CD4-positive, alpha-beta T cell treated with Interleukin-1 beta for 1 hour (primary cell): ENCODE data around the gene SHISA2.
"Not testable (repeated sequence)": the region's sequence is repeated elsewhere in the genome, so short reads cannot be mapped to it uniquely, and the experiment has no call there.

ENCODE experiments used
- DNase-seq, 2 donors: peaks; one replicate each; pipeline ENCODE4 v3.0.0-alpha.2; 2020 to 2022

SHISA2 gene

GRCh38 chr13:26051657-26052311, at the start of gene SHISA2:
Gene SHISA2 (minus strand): TSS chr13:26052016. CDS start chr13:26050975, 1,041 bp downstream.
- DNase-seq = peak; percentile 14 to 25

- DNase-seq = no peak
These were observed 44.2 kb upstream of the SHISA2 start for GRCh38 chr13:26095846-26096610.

- no peak for DNase-seq
These were observed 43.5 kb upstream of the SHISA2 start for GRCh38 chr13:26095338-26095737.

- not testable (repeated sequence) for DNase-seq
These were observed 25.0 kb upstream of the SHISA2 start for GRCh38 chr13:26076821-26077220.

- no peak for DNase-seq
These were observed 23.7 kb upstream of the SHISA2 start for GRCh38 chr13:26075498-26075897.

- DNase-seq = no peak
These were observed 22.9 kb upstream of the SHISA2 start for GRCh38 chr13:26074706-26075105.

GRCh38 chr13:26072335-26072734, 20.5 kb upstream of the SHISA2 start:
- not testable (repeated sequence) for DNase-seq

GRCh38 chr13:26071691-26072090, 19.9 kb upstream of the SHISA2 start:
- no peak for DNase-seq

- DNase-seq = not testable (repeated sequence)
These were observed 17.8 kb upstream of the SHISA2 start for GRCh38 chr13:26069642-26070041.

GRCh38 chr13:26068372-26068771, 16.6 kb upstream of the SHISA2 start:
- not testable (repeated sequence) for DNase-seq

- no peak for DNase-seq
These were observed 15.8 kb upstream of the SHISA2 start for GRCh38 chr13:26067601-26068000.

- not testable (repeated sequence) for DNase-seq
These were observed 14.7 kb upstream of the SHISA2 start for GRCh38 chr13:26066492-26066891.

GRCh38 chr13:26062853-26063444, 11.1 kb upstream of the SHISA2 start:
- DNase-seq = peak; percentile 28 to 56

GRCh38 chr13:26061947-26062346, 10.1 kb upstream of the SHISA2 start:
- no peak for DNase-seq

- DNase-seq = no peak
These were observed 9.4 kb upstream of the SHISA2 start for GRCh38 chr13:26061256-26061655.

GRCh38 chr13:26060357-26060756, 8.5 kb upstream of the SHISA2 start:
- DNase-seq = no peak

GRCh38 chr13:26058704-26059103, 6.9 kb upstream of the SHISA2 start:
- no peak for DNase-seq

GRCh38 chr13:26054896-26055295, 3.1 kb upstream of the SHISA2 start:
- no peak for DNase-seq

GRCh38 chr13:26053418-26053980, 1.7 kb upstream of the SHISA2 start:
- DNase-seq = no peak

GRCh38 chr13:26052337-26052736, 521 bp upstream of the SHISA2 start:
- no peak for DNase-seq

- no peak for DNase-seq
These were observed 572 bp downstream of the SHISA2 start for GRCh38 chr13:26051231-26051656.

GRCh38 chr13:26050568-26051230, 1.1 kb downstream of the SHISA2 start:
- no peak for DNase-seq

- DNase-seq = no peak
These were observed 3.1 kb downstream of the SHISA2 start for GRCh38 chr13:26048741-26049140.
